Measurements from ENCODE around the gene HOXA7. TPM values are rescaled to one million over a fixed set of nuclear protein-coding genes. Genes with fewer than 3 reads are reported as not detected.

Gene HOXA7
- total RNA-seq, 1 donor from 2014 or later, result not detected

- H3K36me3 Mint-ChIP-seq (ENCODE audit: low read depth), result peaks cover 5% of the 10 kb centered on the region
Observed at GRCh38 chr7:27157702-27158431, 1.4 kb upstream of the HOXA7 start.

GRCh38 chr7:27156916-27157701, 634 bp upstream of the HOXA7 start:
- intact Hi-C loops (cut with micrococcal nuclease), result loop anchor here (2.0 kb wide), 2 partner anchors 16 to 86 kb away; partner anchors contain the start of gene EVX1
- Mint-ChIP-seq H3K4me1 (peaks cover 12% of the 10 kb centered on the region), H3K36me3 (ENCODE audit: low read depth) (peaks cover 5% of the 10 kb centered on the region), H3K27me3 (peaks cover 80% of the 10 kb centered on the region), H3K4me3 (peak overlapping the region; percentile 30), H3K9me3 (peaks cover 6% of the 10 kb centered on the region), H3K27ac (peak overlapping the region; percentile 75)
- DNase-seq, result peak; percentile 65

More at GRCh38 chr7:27157702-27158431, 1.4 kb upstream of the HOXA7 start:
- Mint-ChIP-seq H3K4me3 (no peak overlapping the region), H3K27ac (peak overlapping the region; percentile 54), H3K4me1 (peaks cover 12% of the 10 kb centered on the region), H3K9me3 (peaks cover 6% of the 10 kb centered on the region), H3K27me3 (peaks cover 81% of the 10 kb centered on the region)
- DNase-seq, result no peak
- intact Hi-C loops (cut with micrococcal nuclease), result loop anchor here (2.0 kb wide), 2 partner anchors 15 to 85 kb away; partner anchors contain the start of gene EVX1

- H3K36me3 Mint-ChIP-seq (ENCODE audit: low read depth), result peaks cover 5% of the 10 kb centered on the region
- intact Hi-C loops (cut with micrococcal nuclease), result loop anchor here (2.0 kb wide), 2 partner anchors 17 to 87 kb away; partner anchors contain the start of gene EVX1
- peak; percentile 67 for DNase-seq
- H3K4me1 Mint-ChIP-seq, result peaks cover 16% of the 10 kb centered on the region
- H3K4me3 Mint-ChIP-seq, result no peak overlapping the region
- H3K9me3 Mint-ChIP-seq, result peaks cover 6% of the 10 kb centered on the region
- peaks cover 83% of the 10 kb centered on the region for H3K27me3 Mint-ChIP-seq
- H3K27ac Mint-ChIP-seq, result peak overlapping the region; percentile 81
Observed at GRCh38 chr7:27155816-27156507, 513 bp downstream of the HOXA7 start.

GRCh38 chr7:27154901-27155815, 1.3 kb downstream of the HOXA7 start:
- Mint-ChIP-seq H3K27ac (peak overlapping the region; percentile 81), H3K4me3 (peak overlapping the region; percentile 18), H3K36me3 (ENCODE audit: low read depth) (peaks cover 5% of the 10 kb centered on the region), H3K9me3 (peaks cover 6% of the 10 kb centered on the region), H3K4me1 (peaks cover 15% of the 10 kb centered on the region), H3K27me3 (peaks cover 88% of the 10 kb centered on the region)
- intact Hi-C loops (cut with micrococcal nuclease), result no loop called here
- DNase-seq, result peak; percentile 67

GRCh38 chr7:27154369-27154768, 2.1 kb downstream of the HOXA7 start:
- no peak overlapping the region for H3K4me3 Mint-ChIP-seq
- H3K4me1 Mint-ChIP-seq, result peaks cover 15% of the 10 kb centered on the region
- peaks cover 88% of the 10 kb centered on the region for H3K27me3 Mint-ChIP-seq
- H3K9me3 Mint-ChIP-seq, result peaks cover 6% of the 10 kb centered on the region
- peaks cover 5% of the 10 kb centered on the region for H3K36me3 Mint-ChIP-seq (ENCODE audit: low read depth)
- no peak for DNase-seq
- intact Hi-C loops (cut with micrococcal nuclease), result no loop called here
- peak overlapping the region; percentile 75 for H3K27ac Mint-ChIP-seq

- intact Hi-C loops (cut with micrococcal nuclease), result no loop called here
Observed at GRCh38 chr7:27153526-27153925, 2.9 kb downstream of the HOXA7 start.

GRCh38 chr7:27152816-27153442, 3.5 kb downstream of the HOXA7 start:
- Mint-ChIP-seq H3K9me3 (peaks cover 2% of the 10 kb centered on the region), H3K4me1 (peaks cover 15% of the 10 kb centered on the region), H3K27ac (no peak overlapping the region), H3K27me3 (peaks cover 86% of the 10 kb centered on the region), H3K4me3 (no peak overlapping the region), H3K36me3 (ENCODE audit: low read depth) (peaks cover 5% of the 10 kb centered on the region)
- no peak for DNase-seq
- intact Hi-C loops (cut with micrococcal nuclease), result no loop called here

More at GRCh38 chr7:27153526-27153925, 2.9 kb downstream of the HOXA7 start:
- H3K27me3 Mint-ChIP-seq, result peaks cover 86% of the 10 kb centered on the region
- H3K36me3 Mint-ChIP-seq (ENCODE audit: low read depth), result peaks cover 5% of the 10 kb centered on the region
- no peak overlapping the region for H3K4me3 Mint-ChIP-seq
- no peak for DNase-seq
- peak overlapping the region; percentile 18 for H3K27ac Mint-ChIP-seq
- H3K4me1 Mint-ChIP-seq, result peaks cover 15% of the 10 kb centered on the region
- peaks cover 6% of the 10 kb centered on the region for H3K9me3 Mint-ChIP-seq

- H3K9me3 Mint-ChIP-seq, result no peaks in the 10 kb centered on the region
- peaks cover 5% of the 10 kb centered on the region for H3K36me3 Mint-ChIP-seq (ENCODE audit: low read depth)
- peak within 1 kb of the TSS; percentile 25 for H3K27ac Mint-ChIP-seq
- H3K4me1 Mint-ChIP-seq, result peaks cover 15% of the 10 kb centered on the region
- DNase-seq, result no peak
- peak within 1 kb of the TSS; percentile 69 for H3K4me3 Mint-ChIP-seq
- H3K27me3 Mint-ChIP-seq, result peaks cover 82% of the 10 kb centered on the region
- intact Hi-C loops (cut with micrococcal nuclease), result loop anchor here (1.0 to 2.0 kb wide), 4 partner anchors 8 to 55 kb away; partner anchors contain the start of gene HOXA9
Observed at GRCh38 chr7:27151931-27152815, 4.3 kb downstream of the HOXA7 start, which contains the start of gene HOXA3. TSS of gene HOXA3 (minus strand) at chr7:27152583. CDS start at chr7:27110640, 41,943 bp downstream.

- intact Hi-C loops (cut with micrococcal nuclease), result loop anchor here (1.0 to 2.0 kb wide), 4 partner anchors 9 to 55 kb away; partner anchors contain the start of gene HOXA9
- H3K9me3 Mint-ChIP-seq, result no peaks in the 10 kb centered on the region
- peak overlapping the region; percentile 69 for H3K4me3 Mint-ChIP-seq
- H3K36me3 Mint-ChIP-seq (ENCODE audit: low read depth), result peaks cover 5% of the 10 kb centered on the region
- peak; percentile 58 for DNase-seq
- H3K27me3 Mint-ChIP-seq, result peaks cover 84% of the 10 kb centered on the region
- H3K27ac Mint-ChIP-seq, result peak overlapping the region; percentile 25
- peaks cover 15% of the 10 kb centered on the region for H3K4me1 Mint-ChIP-seq
Observed at GRCh38 chr7:27151341-27151930, 5.0 kb downstream of the HOXA7 start.

- peaks cover 15% of the 10 kb centered on the region for H3K4me1 Mint-ChIP-seq
- peak; percentile 88 for DNase-seq
- no peaks in the 10 kb centered on the region for H3K9me3 Mint-ChIP-seq
- H3K36me3 Mint-ChIP-seq (ENCODE audit: low read depth), result peaks cover 5% of the 10 kb centered on the region
- H3K27me3 Mint-ChIP-seq, result peaks cover 85% of the 10 kb centered on the region
- H3K4me3 Mint-ChIP-seq, result peak overlapping the region; percentile 69
- intact Hi-C loops (cut with micrococcal nuclease), result loop anchor here (1.0 to 2.0 kb wide), 4 partner anchors 10 to 54 kb away; partner anchors contain the start of gene HOXA9
- H3K27ac Mint-ChIP-seq, result no peak overlapping the region
Observed at GRCh38 chr7:27150568-27151340, 5.7 kb downstream of the HOXA7 start.
